Astrocyte of the hippocampus (primary cell): ENCODE results near the gene PER1.
"Not testable (repeated sequence)": the region's sequence is repeated elsewhere in the genome, so short reads cannot be mapped to it uniquely, and the experiment has no call there.

ENCODE experiments used
- DNase-seq: peaks from one replicate; pipeline ENCODE4 v3.0.0; 2011; ENCODE audit warnings: low read depth, low spot score

The PER1 gene

GRCh38 chr17:8173056-8173870, 21.1 kb upstream of the PER1 start:
- peak; percentile 95 for DNase-seq

GRCh38 chr17:8170186-8170585, 18.0 kb upstream of the PER1 start:
- DNase-seq = not testable (repeated sequence)

- no peak for DNase-seq
Observed at GRCh38 chr17:8167526-8167925, 15.3 kb upstream of the PER1 start.

GRCh38 chr17:8166731-8167130, 14.5 kb upstream of the PER1 start:
- no peak for DNase-seq

GRCh38 chr17:8164815-8165131, 12.6 kb upstream of the PER1 start:
- no peak for DNase-seq

- DNase-seq = peak; percentile 39
Observed at GRCh38 chr17:8163978-8164814, 12.0 kb upstream of the PER1 start.

GRCh38 chr17:8162997-8163977, 11.1 kb upstream of the PER1 start:
- no peak for DNase-seq

GRCh38 chr17:8162233-8162996, 10.2 kb upstream of the PER1 start, which contains the start of gene VAMP2:
Gene VAMP2, minus strand, starts transcription at chr17:8162948. Its CDS starts 69 bp downstream, at chr17:8162879.
- DNase-seq = peak; percentile 90

GRCh38 chr17:8161289-8162232, 9.4 kb upstream of the PER1 start:
- DNase-seq = no peak

GRCh38 chr17:8160741-8161221, 8.6 kb upstream of the PER1 start:
- DNase-seq = no peak

- no peak for DNase-seq
Observed at GRCh38 chr17:8160224-8160577, 8.0 kb upstream of the PER1 start.

GRCh38 chr17:8159459-8160223, 7.4 kb upstream of the PER1 start:
- DNase-seq = no peak

GRCh38 chr17:8159032-8159400, 6.8 kb upstream of the PER1 start:
- DNase-seq = no peak

- peak; percentile 93 for DNase-seq
Observed at GRCh38 chr17:8158267-8159031, 6.2 kb upstream of the PER1 start.

GRCh38 chr17:8156246-8156992, 4.2 kb upstream of the PER1 start:
- DNase-seq = peak; percentile 100

- DNase-seq = no peak
Observed at GRCh38 chr17:8155996-8156245, 3.7 kb upstream of the PER1 start.

- DNase-seq = no peak
Observed at GRCh38 chr17:8155231-8155995, 3.2 kb upstream of the PER1 start.
